GM18868 (cell line): Measurements from ENCODE around the gene ARFIP1.
A peak's percentile ranks its signal among the peaks of the same experiment; 100 is the strongest.
"Not testable (repeated sequence)": the region's sequence is repeated elsewhere in the genome, so short reads cannot be mapped to it uniquely, and the experiment has no call there.

Source experiments
- ATAC-seq: cut with Tn5 transposase; IDR thresholded peaks from one replicate; pipeline ENCODE4 v1.9.1; 2021; ENCODE audit warnings: mild to moderate bottlenecking, moderate library complexity; ENCODE audit not compliant: unreplicated experiment

The ARFIP1 gene

DNA sequence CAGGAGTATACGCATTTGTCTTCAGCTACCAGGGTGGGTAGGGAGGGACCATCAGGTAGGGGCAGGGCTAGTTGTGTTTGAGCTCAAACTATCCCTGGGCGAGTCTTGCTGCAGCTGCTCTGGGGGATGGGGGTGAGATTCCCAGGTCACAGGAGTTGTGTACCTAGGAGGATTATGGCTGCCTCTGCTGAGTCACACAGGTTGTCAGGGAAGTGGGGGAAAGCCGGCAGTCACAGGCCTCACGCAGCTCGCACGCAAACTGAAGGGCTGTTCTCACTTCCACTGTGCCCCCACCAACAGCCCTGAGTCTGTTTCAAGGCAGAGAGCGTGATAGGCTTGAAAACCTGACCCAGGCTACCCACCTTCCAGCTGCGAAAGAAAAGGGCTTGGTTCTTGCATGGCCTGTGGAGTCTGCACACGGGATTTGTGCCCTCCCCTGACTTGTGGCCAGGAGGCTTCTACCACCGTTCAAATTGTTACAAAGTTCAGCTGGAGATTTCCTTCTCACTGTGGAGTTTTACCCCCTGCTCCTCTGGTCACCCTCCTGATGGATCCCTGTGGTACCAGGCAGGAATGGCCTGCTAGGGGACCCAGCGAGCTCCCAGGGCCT lies 63.8 kb downstream of the ARFIP1 start:
- ATAC-seq = no peak

DNA sequence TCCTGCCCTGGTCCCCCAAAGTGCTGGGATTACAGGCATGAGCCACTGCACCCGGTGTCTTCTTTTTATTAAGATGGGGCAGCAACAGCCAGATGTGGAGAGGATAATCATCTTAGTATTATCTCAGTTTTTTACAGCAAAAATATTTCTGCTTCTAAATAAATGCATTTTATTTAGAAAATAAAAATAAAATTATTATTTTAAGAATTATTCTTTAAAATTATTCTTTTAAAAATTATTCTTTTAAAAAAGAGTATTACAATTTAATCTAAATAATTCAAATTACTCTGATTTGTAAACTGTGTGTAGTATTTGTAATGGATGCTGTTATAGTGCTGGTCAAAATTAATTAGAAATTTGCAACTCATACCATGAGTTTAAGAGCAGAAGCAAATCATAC lies 67.6 kb downstream of the ARFIP1 start:
- no peak for ATAC-seq

DNA sequence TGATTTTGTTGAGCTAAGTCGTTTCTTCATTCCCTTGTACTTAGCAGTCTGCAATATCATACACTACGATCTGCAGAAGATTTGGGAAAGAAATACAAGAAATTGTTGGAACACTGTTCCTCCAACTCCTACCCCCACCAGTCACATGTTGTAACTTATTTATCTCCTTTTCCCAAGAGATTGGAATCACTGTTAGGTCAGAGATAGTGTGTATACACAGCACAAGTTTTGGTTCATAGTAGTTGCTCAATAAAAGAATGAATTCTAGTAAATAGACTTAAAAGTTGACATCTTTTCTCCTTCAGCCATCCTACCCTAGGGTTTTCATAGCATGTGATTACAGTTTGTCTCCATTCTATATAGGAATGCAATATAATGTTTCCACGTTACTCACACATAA lies 68.8 kb downstream of the ARFIP1 start:
- ATAC-seq = no peak

DNA sequence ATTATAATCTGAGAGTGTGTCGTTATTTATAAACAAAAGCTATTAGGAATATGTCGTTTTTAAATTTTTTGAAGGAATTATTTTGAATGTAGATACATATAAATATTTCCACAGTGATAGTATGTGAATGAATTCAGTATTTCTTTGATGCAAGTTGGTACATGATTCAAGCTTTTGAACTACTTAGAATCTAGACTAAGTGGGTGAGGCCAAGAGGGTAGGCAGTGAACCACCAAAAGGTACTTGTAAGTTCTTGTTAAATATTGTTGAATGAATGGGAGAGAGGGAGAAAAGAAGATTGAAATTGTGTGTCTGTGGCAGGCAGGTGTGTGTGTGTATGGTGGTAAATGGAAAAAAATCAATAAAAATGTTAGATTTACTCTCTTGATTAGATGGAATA lies 69.6 kb downstream of the ARFIP1 start:
- no peak for ATAC-seq

DNA sequence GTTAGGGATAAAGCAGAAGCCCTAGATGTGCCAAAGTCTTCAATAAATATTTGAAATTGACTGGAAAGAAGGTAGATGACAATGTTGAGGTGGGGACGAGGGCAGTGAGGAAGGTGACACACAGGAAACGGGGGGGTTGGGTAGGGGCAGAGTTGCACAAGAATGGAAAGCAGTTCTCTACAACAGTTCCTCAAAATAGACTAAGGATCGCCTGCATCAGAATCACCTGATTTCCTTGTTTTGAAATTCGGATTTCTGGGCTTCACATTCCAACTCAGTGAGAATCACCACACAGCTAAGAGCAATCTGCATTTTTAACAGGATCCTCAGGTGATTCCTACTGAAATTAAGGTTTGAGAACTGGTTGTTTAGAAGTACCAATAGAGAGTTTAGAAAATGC lies 70.6 kb downstream of the ARFIP1 start:
- peak; percentile 74 for ATAC-seq

DNA sequence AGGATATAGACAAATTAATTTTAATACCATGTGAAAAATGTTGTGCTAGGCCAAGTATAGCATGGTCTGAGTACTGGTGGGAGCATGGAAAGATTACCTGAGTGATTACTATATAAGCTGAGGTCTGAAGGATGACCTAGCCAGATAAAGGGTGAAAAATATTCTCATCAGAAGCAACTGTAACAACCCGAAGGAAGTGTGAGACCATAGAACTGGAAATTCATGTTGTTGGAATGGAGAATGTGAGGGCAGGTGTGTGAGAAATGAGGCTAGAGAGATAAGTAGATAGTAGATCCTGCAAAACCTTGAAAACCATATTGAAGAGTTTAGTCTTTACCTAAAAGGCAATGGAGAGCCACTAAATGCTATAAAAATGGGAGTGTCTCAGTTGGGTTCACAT lies 71.5 kb downstream of the ARFIP1 start:
- no peak for ATAC-seq

DNA sequence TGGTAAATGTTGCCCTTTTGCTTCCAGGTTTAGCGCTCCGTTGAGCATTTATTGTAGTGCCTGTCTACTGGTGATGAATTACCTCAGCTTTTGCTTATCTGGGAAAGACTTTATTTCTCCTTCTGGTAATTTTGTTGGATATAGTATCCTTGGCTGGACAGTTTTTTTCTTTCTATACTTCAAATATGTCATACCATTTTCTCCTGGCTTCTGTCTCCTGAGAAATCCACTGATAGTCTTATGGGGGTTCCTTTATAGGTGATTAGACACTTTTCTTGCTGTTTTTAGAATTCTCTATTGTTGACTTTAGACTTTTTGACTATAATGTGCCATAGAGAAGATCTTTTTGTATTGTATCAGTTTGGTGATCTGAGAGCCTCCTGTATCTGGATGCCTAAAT lies 73.5 kb downstream of the ARFIP1 start:
- ATAC-seq = no peak

DNA sequence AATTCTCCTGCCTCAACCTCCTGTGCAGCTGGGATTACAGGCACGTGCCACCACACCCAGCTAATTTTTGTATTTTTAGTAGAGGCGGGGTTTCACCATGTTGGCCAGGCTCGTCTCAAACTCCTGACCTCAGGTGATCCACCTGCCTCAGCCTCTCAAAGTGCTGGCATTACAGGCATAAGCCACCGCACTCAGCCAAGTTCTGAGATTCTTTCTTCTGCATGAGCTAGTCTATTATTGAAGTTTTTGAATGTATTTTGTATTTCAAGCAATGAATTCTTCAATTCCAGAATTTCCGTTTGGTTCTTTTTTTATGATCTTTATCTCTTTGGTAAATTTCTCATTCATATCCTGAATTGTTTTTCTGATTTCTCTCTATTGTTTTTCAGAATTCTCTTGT lies 74.3 kb downstream of the ARFIP1 start:
- not testable (repeated sequence) for ATAC-seq

DNA sequence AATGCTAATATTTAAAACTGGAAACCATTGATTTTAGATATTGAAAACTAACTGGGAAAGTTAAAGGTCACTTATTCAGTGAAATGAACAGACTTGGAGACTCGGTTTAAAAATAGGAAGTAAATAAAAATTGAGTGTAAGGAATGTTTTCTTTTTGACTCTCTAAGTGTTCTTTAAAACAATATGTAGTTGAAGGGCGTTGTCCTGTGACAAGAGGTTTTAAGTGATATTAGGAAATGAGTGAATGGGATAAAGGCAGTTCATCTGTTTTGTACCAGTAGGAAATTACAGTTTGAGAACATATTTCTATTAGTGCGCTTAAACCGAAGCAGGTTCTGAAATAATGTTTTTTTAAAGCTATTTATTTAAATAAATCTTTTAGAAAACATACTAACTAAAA lies 77.2 kb downstream of the ARFIP1 start:
- no peak for ATAC-seq

DNA sequence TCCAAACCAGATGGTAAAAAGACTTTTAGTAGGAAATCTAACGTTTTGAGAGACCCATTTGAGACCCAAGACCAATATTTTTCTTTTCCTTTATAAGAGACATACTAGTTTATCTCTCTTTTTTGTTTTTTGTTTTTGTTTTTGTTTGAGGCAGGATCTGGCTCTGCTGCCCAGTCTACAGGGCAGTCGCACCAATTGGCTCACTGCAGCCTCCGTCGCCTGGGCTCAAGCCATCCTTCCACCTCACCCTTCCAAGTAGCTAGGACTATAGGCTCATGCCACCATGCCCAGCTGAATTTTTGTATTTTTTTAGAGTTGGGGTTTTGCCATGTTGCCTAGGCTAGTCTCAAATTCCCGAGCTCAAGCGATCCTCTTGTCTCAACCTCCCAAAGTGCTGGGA lies 79.2 kb downstream of the ARFIP1 start:
- no peak for ATAC-seq

DNA sequence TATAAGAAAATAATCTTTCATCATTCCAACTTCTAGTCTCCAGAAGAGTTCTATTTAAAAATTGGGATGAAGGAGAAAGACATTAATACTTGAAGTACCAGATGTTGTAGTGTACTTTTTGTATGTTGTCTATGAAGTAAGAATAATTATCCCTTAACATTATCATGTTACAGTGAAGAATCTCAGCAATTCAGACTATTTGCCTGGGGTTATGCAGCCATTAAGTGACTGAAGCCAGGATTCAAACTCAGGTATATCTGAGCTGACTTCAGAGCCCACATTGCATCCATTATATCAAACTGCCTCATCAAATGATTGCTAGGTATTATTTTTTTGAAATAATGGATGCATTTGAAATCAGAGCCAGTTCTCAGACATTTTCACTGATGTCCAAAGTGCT lies 80.3 kb downstream of the ARFIP1 start:
- ATAC-seq = no peak

DNA sequence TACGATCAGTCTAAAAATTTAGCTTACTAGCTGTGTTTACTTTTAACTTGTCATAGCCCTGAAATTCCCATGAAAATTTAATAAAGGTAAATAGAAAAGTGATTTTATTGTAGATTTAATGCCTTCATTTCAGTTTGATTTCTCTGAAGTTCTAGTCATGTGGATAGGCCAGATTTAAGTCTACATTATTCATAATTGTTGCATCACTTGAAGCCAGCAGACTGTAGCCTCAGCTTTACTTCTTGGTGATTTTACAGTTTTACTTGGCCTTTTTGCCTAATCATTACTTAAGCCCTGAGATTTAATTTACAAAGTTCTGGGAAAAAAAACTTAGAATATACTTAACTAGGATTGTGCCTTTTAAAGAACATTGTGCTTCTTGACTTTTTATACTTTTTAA lies 82.9 kb downstream of the ARFIP1 start:
- no peak for ATAC-seq

DNA sequence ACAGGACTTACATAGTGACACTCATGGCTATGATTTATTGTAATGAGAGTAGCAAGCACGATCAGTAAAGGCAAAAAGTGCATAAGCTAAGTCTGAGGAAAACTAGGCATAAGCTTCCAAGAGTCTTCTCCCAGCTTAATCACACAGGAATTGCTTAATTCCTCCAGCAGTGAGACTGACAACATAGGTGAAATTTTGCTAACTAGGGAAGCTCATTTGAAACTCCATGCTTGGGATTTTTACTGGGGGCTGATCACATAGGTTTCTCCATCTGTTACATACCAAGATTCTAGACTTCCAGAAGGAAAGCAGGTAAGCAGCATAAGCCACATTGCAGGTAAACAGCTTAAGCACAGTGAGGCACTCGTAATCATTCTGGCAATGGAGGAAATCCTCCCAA lies 84.6 kb downstream of the ARFIP1 start:
- no peak for ATAC-seq

DNA sequence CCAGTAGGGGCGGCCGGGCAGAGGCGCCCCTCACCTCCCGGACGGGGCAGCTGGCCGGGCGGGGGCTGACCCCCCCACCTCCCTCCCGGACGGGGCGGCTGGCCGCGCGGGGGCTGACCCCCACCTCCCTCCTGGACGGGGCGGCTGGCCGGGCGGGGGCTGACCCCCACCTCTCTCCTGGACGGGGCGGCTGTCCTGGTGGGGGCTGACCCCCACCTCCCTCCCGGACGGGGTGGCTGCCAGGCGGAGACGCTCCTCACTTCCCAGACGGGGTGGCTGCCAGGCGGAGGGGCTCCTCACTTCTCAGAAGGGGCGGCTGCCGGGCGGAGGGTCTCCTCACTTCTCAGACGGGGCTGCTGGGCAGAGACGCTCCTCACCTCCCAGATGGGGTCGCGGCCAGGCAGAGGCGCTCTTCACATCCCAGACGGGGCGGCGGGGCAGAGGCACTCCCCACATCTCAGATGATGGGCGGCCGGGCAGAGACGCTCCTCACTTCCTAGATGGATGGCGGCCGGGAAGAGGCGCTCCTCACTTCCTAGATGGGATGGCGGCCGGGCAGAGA lies 86.8 kb downstream of the ARFIP1 start:
- ATAC-seq = not testable (repeated sequence)

DNA sequence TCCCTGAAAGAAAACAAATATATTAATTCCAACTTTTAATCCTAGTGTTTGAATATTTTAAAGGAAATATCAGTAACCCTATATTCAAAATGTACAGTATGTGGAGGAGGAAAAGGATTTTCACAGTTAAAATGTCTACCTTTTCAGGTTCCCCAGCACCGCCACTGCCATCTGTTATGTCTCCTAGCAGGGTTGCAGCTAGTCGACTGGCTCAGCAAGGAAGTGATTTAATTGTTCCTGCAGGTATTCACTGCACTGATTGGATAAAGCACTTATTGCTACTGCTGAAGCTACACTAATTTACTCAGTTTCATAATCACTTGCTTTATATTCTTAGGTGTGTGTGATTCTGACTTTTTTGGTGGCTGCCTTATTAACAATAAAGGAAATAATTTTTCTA lies 90.9 kb downstream of the ARFIP1 start:
- no peak for ATAC-seq

DNA sequence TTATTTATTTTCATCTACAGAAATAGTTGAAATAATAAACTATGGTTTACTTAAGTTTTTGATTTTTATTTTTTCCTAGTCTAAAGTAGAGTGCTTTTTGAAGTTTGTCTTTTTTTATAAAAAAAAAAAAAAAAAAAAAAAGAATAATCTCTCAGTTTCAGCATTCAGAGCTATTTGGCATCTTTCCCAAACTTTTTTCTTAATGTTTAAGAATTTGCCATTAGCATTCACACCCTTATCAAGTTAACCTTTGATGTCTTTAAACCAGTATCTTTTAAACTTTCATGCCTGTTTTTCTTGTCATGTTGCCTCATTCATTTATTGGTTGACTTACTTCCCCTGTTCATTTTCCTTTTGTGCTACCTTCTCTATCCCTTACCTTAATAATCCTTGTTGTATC lies 95.5 kb downstream of the ARFIP1 start:
- no peak for ATAC-seq

DNA sequence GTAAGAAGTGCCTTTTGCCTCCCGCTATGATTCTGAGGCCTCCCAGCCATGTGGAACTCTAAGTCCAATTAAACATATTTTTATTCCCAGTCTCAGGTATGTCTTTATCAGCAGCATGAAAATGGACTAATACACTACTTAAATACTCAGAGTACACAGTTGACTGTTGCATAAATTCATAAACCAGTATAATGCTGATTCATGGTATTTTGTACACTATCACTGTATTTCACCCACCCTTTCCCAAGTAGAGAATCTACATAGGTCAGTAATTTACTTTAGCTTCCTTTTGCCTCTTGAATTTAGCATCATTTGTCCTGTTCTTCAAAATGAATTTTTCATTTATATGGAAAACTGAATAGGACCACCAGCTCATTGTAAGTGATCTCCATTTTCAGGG lies 98.1 kb downstream of the ARFIP1 start:
- no peak for ATAC-seq

DNA sequence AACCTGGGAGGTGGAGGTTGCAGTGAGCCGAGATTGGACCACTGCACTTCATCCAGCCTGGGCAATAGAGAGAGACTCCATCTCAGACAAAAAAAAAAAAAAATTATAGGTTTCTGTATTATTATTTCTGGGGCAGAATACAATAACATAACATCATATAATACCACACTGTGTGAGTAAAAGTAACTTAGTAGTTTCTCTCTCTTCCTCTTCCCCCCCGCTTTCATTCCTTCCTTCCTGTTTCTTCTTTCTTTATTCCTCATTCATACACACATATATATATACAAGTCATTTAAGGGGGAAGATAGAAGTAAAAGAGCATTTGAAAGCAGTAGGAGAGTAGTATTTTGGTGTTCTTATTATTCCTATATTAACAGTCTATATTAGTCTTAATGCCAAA lies 100.5 kb downstream of the ARFIP1 start:
- no peak for ATAC-seq

DNA sequence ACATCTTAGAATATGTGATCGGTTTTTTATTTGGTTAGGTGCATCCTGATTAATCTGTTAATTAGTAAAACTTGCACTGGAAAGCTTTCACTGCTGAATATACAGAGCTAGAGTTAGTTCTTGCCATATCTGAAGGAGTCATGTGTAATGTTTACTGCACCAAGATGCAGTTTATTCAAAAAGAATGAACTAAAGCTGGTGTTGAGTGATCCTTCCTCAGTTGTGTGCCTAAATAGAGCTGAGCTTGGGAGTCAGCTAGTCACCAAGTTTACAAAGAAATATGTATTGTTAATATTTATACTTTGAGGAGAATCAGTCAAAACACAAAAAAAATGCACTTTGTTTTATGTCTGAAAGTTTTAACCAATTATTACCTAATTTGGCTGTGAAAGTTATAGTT lies 102.2 kb downstream of the ARFIP1 start:
- ATAC-seq = no peak

DNA sequence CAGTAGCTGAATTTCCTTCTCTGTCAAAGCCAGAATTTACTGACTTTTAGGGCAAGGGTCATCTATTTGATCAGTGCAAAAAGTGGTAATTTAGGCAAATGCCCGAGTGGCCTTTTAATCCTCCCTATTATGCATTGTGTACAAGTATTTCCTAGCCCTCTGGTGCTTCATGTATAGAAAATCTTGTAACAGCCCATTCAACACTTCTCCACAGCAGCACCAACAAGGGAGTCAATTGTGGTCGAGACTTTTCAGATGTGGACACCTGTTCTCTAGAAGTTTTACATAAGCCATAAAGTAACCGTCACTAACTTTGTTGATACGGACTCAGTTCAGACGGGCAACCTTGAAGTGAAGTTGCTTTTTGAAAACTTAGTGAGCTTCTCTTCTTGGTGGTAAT lies 105.4 kb downstream of the ARFIP1 start:
- ATAC-seq = no peak

DNA sequence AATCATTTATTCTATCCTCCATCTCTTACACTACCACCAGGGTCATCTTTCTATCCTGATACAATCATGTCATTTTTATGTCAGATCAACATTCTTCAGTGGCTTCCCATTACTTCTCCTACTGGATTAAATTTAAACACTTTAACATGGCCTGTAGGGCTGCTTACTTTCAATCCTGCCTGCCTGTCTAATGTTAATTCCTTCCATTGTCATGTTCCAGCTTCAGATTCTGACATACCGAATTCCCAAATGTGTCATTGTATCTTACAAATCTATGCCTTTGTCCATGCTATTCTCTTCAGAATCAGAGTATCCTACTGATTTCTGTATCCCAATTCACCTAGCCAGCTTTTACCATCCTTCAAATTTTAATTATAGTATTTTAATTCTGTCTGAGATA lies 106.4 kb downstream of the ARFIP1 start:
- no peak for ATAC-seq

DNA sequence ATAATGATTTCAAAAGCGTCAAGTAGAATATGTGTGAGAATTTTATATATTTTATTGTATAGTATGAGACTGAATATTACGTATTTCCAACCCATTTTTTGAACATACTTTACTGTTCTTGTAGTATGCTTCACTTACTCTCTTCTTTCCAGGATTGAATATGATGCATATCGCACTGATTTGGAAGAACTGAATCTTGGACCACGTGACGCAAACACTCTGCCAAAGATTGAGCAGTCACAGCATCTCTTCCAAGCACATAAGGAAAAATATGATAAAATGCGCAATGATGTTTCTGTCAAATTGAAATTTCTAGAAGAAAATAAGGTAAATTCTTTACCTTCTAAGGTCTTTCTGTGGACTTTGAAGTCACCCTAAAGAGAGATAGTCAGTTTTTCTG lies 108.2 kb downstream of the ARFIP1 start:
- ATAC-seq = no peak

DNA sequence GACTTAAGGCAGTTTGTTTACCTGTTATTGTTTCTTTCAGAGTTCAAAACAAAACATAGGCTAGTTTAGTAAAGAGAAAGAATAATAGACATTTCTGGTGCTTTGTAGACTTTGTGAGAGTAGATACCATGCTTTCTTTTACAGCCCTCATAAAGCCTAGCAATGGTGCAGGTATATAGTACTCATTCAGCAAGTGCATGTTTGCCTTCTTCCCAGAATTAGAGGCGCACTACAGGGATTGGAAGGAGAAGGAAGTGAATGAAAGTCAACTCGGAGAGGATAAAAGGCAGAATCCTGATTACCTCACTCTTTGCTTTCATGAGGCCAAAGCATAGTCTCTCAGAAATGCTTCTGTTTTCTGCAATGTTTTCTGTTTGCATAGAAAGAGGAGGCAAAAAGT lies 113.2 kb downstream of the ARFIP1 start:
- ATAC-seq = no peak
